GM04504 (cell line): ENCODE measurements around the gene NEDD9.

Experiments
- DNase-seq: peaks from one replicate; pipeline ENCODE4 v3.0.0-alpha.2; 2012; ENCODE audit warnings: low read depth

NEDD9 gene

GRCh38 chr6:11201015-11201414, 31.5 kb downstream of the NEDD9 start:
- DNase-seq: no peak

- DNase-seq: no peak
Observed at GRCh38 chr6:11200356-11200755, 32.1 kb downstream of the NEDD9 start.

DNA sequence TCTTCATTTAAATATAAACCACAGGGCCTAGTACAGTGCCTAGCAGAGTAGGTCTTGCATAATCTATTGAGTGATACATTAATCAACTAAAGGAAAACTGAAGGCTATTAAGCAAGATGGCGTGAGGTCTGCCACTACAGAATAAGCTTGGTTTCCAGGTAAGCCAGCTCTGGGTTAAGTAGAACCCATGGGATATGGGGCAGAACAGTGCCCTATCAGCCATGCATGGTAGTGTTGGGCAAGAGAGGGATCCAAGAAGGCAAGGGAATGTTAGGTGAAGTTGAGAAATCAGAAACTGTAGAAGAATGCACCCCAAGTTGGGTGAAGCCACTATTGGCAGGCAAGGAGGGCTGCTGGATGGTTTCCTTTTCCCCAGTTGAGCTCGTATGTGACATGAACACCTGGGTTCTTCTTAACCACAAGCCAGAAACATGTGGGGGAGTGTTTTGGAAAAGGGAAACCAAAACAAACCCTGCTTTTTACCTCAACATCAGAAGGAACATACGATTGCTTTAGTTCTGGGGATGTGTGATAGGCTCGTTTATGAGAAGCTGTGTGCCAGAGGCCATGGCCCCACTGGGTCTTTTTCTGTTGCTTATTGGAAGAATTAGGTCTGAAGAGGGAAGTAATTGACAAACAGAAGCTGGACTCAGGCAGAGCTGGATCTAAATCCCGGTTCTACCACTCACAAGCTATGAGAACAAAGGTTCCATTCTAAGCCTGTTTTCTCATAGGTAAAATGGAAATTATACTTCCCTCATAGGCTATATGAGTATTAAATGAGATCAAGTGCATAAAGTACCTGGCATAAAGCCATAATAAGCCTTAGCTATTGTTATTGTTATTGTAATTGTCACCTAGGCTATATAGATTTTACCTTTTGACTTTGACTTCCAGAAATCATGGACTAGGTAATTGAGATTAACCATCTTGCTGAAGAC, 33.5 kb downstream of the NEDD9 start:
- DNase-seq: no peak

DNA sequence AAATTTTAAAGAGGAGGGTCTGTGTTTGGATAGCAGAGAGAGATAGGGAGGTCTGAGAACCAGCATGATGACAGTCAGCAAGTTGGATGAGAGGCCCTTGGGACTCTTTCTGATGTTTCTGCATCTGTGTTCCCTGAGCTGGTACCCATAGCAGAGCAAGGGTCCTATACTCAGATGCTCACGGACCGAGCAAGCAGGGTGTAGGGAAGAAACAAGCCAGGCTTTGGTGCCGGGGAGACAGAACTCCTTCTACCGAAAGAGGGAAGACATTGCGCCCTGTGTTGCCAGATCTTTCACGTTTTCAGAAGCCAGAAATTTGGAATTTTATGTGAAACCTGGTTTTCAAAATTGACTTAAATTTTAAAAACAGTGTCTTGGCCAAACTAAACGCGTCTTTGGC, 34.6 kb downstream of the NEDD9 start:
- DNase-seq: no peak

GRCh38 chr6:11197175-11197536, 35.3 kb downstream of the NEDD9 start:
- peak; percentile 64 for DNase-seq

DNA sequence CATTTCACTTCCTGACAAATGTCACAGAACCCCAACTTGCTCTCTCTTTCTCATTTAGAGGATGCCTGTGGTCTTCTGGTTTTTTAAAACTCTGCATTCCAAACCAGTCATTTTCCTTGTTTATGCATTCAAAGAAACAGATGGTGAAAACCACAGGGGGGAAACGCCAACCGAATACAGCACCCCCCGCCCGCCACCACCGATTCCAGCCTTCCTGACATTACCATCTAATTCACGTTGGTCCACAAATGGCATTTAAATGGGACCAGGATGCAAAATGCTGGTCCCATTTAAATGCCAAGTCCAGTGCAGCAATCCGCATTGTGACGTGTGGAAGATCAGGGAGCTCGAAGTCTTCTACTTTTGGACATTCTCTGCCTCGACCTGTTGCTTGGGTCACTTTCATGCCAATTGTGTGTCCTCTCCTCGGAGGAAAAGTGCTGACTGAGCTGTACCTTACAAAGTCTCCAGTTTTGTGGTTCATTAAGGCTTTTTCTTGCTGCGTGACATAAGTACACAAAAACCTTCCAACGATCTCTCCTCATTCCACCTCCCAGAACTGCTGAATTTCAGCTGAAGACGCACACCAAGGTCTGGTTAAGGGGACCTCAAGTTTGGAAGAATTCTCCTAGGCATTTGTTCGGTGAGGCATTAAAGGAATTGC, 35.8 kb downstream of the NEDD9 start:
- peak; percentile 67 for DNase-seq

DNA sequence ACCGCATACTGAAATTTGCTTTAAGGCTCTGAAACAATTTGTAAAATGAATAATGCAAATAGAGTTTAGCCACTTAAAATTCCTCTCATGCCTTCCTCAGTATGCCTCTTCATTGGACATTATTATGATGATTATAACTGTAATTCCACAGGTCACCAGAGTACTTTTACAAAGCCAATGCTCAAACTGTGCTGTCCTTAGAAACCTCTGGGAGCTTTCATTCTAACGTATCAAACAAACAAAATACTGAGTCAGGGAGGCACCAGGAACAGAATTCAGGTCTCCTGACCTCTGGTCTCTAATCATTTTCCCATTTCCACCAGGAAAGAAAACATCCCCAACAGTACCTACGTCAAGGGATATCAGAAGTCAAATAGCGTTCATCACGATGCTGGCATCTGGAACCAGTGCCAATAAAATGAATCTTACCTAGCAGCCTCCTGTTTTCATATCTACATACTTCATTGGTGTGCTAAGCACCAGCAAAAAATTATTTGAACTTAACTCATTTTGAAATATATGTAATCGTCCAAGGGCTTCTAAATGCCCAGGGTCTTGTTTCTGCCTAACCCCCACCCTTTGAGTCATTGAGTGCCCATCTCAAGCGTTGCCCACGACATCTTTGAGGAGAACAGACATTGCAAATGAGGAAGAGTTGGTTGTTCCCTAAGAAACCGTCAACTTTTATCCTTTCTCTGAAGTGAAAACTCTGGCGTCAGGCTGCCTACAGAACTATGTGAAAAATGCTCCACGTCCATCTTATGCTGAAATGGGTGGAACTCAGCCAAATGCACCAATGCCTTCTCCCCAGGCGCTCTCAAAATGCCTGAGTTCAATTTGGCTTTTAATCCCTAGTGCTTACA, 37.9 kb downstream of the NEDD9 start:
- DNase-seq: no peak

DNA sequence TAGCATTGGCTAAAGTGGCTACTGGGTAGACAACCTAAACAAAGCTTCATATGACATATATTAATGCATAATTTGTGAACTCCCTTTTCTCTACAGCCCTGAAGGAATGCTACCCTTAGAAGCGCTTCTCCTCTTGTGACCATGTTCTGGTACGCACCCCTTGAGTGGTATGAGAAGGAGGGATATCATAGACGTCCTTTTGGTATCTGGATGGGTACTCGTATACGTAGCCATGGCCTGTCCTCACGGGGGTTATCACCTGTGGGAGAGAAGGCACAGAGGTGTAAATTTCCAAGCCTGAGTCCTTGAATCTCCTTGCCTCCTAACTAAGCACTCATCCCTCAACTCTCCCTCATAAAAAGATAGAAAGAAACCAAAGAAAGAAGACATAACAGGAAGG, 39.0 kb downstream of the NEDD9 start:
- no peak for DNase-seq

GRCh38 chr6:11192167-11192566, 40.3 kb downstream of the NEDD9 start:
- DNase-seq: no peak

- no peak for DNase-seq
Observed at GRCh38 chr6:11190625-11191245, 41.7 kb downstream of the NEDD9 start.

GRCh38 chr6:11189865-11190624, 42.4 kb downstream of the NEDD9 start:
- DNase-seq: no peak

DNA sequence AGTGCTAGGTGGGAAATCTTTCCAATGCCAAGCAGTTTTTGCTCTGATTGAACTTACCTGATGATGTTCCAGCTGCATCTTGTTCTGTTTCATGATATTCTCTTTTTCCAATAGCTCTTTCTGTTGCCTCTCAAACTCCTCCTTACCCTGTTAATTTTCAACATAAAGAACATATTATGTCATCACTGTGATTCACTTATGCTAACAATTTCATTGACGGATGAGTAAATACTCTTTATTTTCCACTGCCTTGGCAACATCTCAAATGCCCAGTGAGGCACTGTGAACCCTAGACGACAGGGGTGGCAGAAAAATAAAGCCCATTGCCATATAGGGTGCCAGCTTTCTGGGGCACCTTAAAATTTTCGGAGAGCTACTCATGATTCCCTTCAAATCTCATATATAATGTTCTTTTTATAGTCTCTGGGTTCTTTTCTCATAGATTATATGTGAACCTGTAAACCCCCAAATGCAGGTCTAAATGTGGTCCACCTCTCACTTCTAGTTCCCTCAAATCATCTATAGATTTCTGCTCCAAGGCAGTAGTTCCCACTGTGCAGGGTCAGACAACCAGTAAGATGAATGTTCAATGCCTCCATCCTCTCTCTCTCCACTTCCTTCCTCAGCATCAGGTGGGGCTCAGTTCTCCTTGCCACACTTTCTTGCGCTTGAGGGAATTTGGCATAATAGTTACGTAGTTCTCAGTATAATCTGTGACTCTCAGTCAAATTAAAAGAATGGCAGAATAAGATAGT, 44.1 kb downstream of the NEDD9 start:
- no peak for DNase-seq

DNA sequence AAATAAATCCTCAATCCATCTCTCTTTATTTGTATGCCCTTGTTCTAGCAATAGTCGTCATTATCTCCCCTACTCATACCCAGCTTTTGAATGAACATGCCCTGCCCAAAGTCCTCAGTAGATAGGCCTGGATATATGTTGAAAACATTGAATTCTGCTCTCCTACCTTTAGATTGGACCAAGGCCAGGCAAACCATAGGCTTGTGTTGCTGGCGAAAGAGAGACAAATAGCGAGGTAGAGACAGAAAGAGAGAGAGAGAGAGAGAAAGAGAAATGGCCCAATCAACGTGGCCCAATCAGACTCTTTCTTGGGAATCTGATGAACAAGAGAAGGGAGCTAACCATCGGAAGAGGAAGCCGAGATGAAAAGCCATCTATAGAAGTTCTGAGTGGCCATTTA, 45.2 kb downstream of the NEDD9 start:
- no peak for DNase-seq

DNA sequence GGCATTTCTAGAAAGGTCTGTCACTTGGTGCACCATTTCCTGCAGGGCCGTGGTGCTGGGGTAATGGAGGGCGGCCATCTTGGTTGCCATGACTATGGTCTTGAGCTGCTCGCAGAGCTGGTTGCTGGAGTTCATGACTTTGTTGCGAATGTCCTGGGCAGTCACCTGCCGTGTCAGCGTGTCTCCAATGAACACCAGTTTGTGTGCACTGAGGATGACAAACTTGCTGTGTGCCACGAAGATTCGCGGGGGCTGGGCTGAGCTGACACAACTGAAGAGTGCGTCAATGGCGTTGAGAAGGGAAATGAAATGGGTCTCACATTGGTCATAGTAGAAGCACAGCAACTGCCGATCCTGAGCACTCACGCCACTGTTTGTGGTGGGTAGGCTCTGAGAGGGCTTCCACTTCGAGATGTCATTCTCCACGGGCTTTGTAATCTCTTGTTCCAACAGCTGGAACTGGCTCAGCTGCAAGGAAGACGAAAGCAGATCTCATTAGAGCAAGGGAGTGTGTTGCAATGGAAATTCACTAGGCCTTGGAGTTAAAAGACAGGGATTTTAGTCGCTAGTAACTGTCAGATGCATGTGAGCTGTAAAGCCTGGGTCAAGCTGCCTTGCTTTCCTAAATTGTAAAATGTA, 47.1 kb downstream of the NEDD9 start:
- no peak for DNase-seq

DNA sequence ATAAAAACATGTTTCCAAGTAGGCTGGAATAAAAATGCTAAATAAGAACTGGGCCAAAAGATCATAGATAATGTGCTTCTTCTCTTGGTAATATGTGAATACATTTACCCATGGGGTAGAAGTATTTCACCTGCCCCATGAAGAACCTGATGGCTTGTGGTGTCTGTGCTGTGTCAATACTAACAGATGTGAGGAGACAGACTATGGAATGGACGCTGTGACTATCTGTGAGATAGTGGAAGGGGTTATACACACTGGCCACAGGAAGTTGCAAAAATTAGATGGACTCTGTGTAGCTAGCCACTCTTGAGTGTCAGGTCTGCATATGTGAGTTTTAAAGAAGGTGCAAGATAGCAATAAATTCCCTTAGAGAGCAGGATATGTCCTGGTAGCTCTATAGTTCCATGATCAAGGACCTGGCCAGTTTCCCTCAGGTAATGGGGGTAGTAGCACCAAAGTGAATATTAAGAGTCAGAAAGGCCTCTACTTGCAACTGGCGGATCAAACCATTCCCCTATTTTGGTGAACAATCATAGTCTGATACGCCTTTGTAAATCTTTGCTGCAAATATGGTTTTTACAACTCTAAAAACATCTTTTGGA, 48.6 kb downstream of the NEDD9 start:
- DNase-seq: no peak

DNA sequence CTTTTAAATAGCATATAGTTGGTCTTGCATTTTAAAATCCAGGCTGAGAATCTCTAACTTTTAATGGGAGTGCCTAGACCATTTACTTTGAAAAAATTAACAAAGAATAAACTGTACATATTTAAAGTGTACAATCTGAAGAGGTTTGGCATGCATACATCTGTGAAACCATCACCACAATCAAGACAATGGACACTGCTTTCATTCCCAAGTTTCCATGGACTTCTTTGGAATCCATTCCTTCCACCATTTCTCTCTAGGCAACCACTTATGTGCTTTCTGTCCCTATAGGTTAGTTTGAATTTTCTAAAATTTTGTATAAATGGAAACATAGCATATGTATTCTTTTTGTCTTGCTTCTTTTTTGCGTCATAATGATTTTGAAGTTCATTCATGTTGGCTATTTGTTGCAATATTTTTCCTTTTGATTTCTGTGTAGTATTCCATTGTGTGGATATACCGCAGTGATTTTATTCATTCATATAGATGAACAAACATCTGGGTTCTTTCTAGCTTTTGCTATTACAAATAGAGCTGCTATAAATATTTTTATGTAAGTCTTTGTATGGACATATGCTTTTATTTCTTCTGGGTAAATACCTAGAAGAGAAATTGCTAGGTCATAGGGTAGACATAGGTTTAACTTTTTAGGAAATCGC, 50.9 kb downstream of the NEDD9 start:
- DNase-seq: no peak

DNA sequence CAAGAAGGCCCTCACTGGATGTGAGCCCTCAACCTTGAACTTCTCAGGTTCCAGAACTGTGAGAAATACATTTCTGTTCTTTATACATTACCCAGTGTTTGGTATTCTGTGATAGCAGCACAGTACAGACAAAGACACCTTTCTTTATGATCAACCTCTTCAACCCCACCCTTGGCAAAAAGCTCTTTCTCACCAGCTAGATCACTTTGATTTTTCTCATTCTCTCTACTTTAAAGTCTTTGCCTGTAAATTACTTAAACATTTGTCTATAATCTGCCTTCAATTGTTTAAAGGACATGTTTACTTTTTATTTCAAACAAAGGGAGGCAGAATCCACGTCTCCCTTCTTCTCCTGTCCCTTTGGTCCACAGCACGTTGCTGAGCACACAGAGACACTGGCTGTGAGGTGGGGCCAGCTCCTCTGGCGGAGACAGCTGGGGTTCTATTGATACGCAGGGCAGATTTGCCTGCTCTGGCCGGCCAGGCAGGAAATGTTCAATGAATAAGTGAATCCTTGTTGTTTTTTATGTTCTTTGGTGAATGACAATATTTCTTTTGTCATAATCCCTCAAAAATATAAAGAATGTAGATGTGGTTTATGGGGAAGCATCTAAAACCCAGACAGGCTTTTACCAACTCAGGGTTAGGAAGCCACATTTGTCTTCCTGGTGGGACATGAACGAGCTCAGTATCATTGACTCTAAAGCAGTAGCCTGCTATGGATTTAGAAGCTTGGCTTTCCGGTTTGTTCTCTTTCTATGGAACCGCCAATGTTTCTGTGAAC, 52.9 kb downstream of the NEDD9 start:
- DNase-seq: no peak

DNA sequence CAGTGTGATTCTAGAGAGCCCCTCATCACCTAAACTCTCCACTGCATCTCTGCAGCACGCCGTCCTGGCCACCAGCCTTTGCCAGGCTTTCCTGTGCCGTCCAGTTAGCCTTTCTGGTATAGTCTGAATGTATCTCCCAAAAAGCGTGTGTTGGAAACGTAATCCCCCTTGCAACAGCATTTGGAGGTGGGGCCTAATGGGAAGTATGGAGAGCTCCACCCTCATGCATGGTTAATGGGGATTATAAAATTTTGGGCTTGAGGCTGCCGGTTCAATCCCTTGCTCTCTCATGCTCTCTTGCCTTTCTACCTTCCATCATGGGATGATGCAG, 53.4 kb downstream of the NEDD9 start:
- no peak for DNase-seq

DNA sequence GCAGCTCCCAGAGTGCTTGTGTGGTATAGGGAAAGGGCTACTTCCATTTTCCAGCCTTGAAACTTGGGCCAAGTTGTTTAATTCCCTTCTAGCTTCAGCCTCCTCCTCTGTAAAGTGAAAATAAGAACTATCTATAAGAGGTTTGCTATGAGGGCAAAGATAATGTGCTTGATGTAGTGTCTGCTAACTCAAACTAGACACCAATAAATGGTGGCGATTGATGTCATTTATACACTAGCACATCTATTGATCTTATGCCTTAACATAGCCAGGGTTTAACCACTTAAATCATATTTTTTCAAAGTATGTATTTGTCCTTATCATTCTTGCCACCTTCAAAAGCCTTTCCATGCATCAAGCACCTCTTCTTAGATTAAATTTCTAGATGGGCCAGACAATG, 55.2 kb downstream of the NEDD9 start:
- no peak for DNase-seq
